K562 (cell line): ENCODE measurements around the gene DEF6. TPM values are rescaled to one million over a fixed set of nuclear protein-coding genes. Genes with fewer than 3 reads are reported as not detected.

ENCODE experiments used
- ARNT ChIP-seq, 2 experiments: fragments of 450-650 bp; IDR thresholded peaks; 2 replicates each; pipeline ENCODE4 v1.6.1; 2016; ENCODE audit warnings: mild to moderate bottlenecking in 1 of 2
- CHD4 ChIP-seq: fragments of 200-600 bp; sonication (generic); IDR thresholded peaks from 3 replicates; pipeline ENCODE4 v1.6.1; 2012; ENCODE audit warnings: low read depth, mild to moderate bottlenecking, mixed read lengths, low read length, inconsistent platforms; ENCODE audit not compliant: insufficient read depth, insufficient replicate concordance, poor library complexity, severe bottlenecking
- E4F1 ChIP-seq: fragments of 250-450 bp; sonication (Bioruptor Pico); IDR thresholded peaks from 2 replicates; pipeline ENCODE4 v1.5.0; 2021; ENCODE audit warnings: mild to moderate bottlenecking, borderline replicate concordance
- GTF3C2 ChIP-seq: IDR thresholded peaks from 3 replicates; pipeline ENCODE4 v1.6.1; 2011; ENCODE audit warnings: borderline replicate concordance, mild to moderate bottlenecking, moderate library complexity; ENCODE audit not compliant: insufficient read length; ENCODE audit errors: extremely low read depth
- IFI16 ChIP-seq: fragments of 250-450 bp; sonication (Bioruptor Pico); IDR thresholded peaks from 2 replicates; pipeline ENCODE4 v2.1.2; 2022; ENCODE audit warnings: mild to moderate bottlenecking, inconsistent platforms
- KHSRP ChIP-seq: fragments of 450-650 bp; IDR thresholded peaks from 2 replicates; pipeline ENCODE4 v1.6.1; 2017
- MTF1 ChIP-seq: fragments of 250-450 bp; sonication (Bioruptor Pico); IDR thresholded peaks from 2 replicates; pipeline ENCODE4 v1.9.0; 2021; ENCODE audit warnings: moderate library complexity, mild to moderate bottlenecking, inconsistent platforms, borderline replicate concordance
- NFXL1 ChIP-seq: fragments of 450-650 bp; formaldehyde crosslinking; IDR thresholded peaks from 2 replicates; pipeline ENCODE4 v1.4.0; 2021; ENCODE audit warnings: mild to moderate bottlenecking
- NR3C1 ChIP-seq: sonication (generic); formaldehyde crosslinking; IDR thresholded peaks from 2 replicates; pipeline ENCODE4 v1.8.1; 2022; ENCODE audit warnings: missing genetic modification reagents
- PCBP2 ChIP-seq: fragments of 200-400 bp; formaldehyde crosslinking; IDR thresholded peaks from 2 replicates; pipeline ENCODE4 v1.6.1; 2018; ENCODE audit warnings: low read length, low read depth, mild to moderate bottlenecking, moderate library complexity; ENCODE audit not compliant: poor library complexity, severe bottlenecking
- RBM15 ChIP-seq: fragments of 200-400 bp; formaldehyde crosslinking; IDR thresholded peaks from 2 replicates; pipeline ENCODE4 v1.6.1; 2018; ENCODE audit warnings: mild to moderate bottlenecking, low read length, moderate library complexity; ENCODE audit not compliant: insufficient read depth
- RBM39 ChIP-seq: fragments of 200-400 bp; formaldehyde crosslinking; optimal IDR thresholded peaks from 2 replicates; pipeline ENCODE3; 2018; ENCODE audit warnings: low read depth, low read length
- RFX1 ChIP-seq: fragments of 450-650 bp; IDR thresholded peaks from 2 replicates; pipeline ENCODE4 v1.6.1; 2016; ENCODE audit warnings: mild to moderate bottlenecking, moderate library complexity
- RFX5 ChIP-seq: IDR thresholded peaks from 2 replicates; pipeline ENCODE4 v1.6.1; 2011; ENCODE audit warnings: low read depth, mild to moderate bottlenecking, improper control_type of control experiment, low read length
- SIX5 ChIP-seq, 2 experiments: IDR thresholded peaks; 2 replicates each; pipeline ENCODE4 v1.6.1; 2011; ENCODE audit warnings: low read length in 2 of 2, borderline replicate concordance in 1 of 2, low read depth in 1 of 2, mild to moderate bottlenecking in 1 of 2, moderate library complexity in 1 of 2; ENCODE audit not compliant: insufficient read depth in 1 of 2
- SNIP1 ChIP-seq: fragments of 450-650 bp; IDR thresholded peaks from 2 replicates; pipeline ENCODE4 v1.7.1; 2017; ENCODE audit warnings: low read depth, mild to moderate bottlenecking
- U2AF1 ChIP-seq: fragments of 200-400 bp; formaldehyde crosslinking; optimal IDR thresholded peaks from 2 replicates; pipeline ENCODE3; 2017; ENCODE audit warnings: mild to moderate bottlenecking, low read depth, low read length, moderate library complexity
- ZNF121 ChIP-seq: sonication (generic); formaldehyde crosslinking; conservative IDR thresholded peaks from 2 replicates; pipeline ENCODE4 v1.8.0; 2022; ENCODE audit warnings: missing genetic modification reagents
- ZNF174 ChIP-seq: fragments of 250-450 bp; sonication (Bioruptor Pico); IDR thresholded peaks from 2 replicates; pipeline ENCODE4 v1.4.0; 2020; ENCODE audit warnings: mild to moderate bottlenecking
- ZNF212 ChIP-seq: fragments of 450-650 bp; formaldehyde crosslinking; IDR thresholded peaks from 2 replicates; pipeline ENCODE4 v1.4.0; 2020; ENCODE audit warnings: mild to moderate bottlenecking
- ZNF280A ChIP-seq: fragments of 450-650 bp; IDR thresholded peaks from 2 replicates; pipeline ENCODE4 v1.6.1; 2018; ENCODE audit warnings: mild to moderate bottlenecking, low read depth; ENCODE audit not compliant: partially characterized antibody
- ZZZ3 ChIP-seq: fragments of 450-650 bp; IDR thresholded peaks from 2 replicates; pipeline ENCODE4 v1.6.1; 2016; ENCODE audit warnings: antibody characterized with exemption, mild to moderate bottlenecking, moderate library complexity
- polyA plus RNA-seq, 8 experiments: library from polyadenylated mRNA; depleted of rRNA in 4 of 8; stranded (reverse) in 5 of 8; unstranded in 3 of 8; fragments of >200 nt; fragmentation: Nextera tagmentation in 2 of 8; fragmentation: Illumina TruSeq in 1 of 8; extraction: Ambion mirVana in 2 of 8; extraction: Trizol in 1 of 8; gene quantifications; 2 replicates each; pipeline versions ENCODE4 v1.2.1 to v1.2.3, GENCODE V29; 2011 to 2014; ENCODE audit warnings: inconsistent platforms in 1 of 8, missing spikeins in 1 of 8
- total RNA-seq, 7 experiments: library from RNA; depleted of rRNA in 6 of 7; stranded (reverse); fragments of >200 nt in 6 of 7; fragmentation: Illumina TruSeq in 2 of 7; extraction: Trizol in 2 of 7; gene quantifications; 2 replicates each; pipeline versions ENCODE4 v1.2.1 to v1.2.3, GENCODE V29; 2011 to 2021; ENCODE audit warnings: low replicate concordance in 1 of 7

Gene DEF6
- total and polyA plus RNA-seq, 9 of the 15 experiments (the other 6 are each of a cell fraction or from before 2014, with no cell fraction given): 1.3 to 44.6 (median 22.7) TPM

GRCh38 chr6:35297601-35298481, at the start of gene DEF6 (continued):
- peak; percentile 22 to 33; a peak in 2 of 4 replicates for TF ChIP-seq SIX5 (IDR thresholded peaks at IDR 0.05; ENCODE audit: borderline replicate concordance in 1 of 2, insufficient read depth in 1 of 2, low read depth in 1 of 2, low read length in 2 of 2)
- TF ChIP-seq IFI16 (CRISPR knock-in tag): no peak
- no peak for TF ChIP-seq NR3C1 (CRISPR knock-in tag)
- no peak for TF ChIP-seq ZNF212 (CRISPR knock-in tag)
- no peak for TF ChIP-seq MTF1
- no peak for TF ChIP-seq SNIP1
- no peak for TF ChIP-seq NFXL1 (CRISPR knock-in tag)
- TF ChIP-seq KHSRP: no peak
- TF ChIP-seq RBM39: no peak
- no peak for TF ChIP-seq GTF3C2
- TF ChIP-seq RFX1: no peak
- TF ChIP-seq PCBP2: no peak
- TF ChIP-seq ZNF280A: no peak
- TF ChIP-seq ZNF174 (CRISPR knock-in tag): no peak
- no peak for TF ChIP-seq RFX5
- no peak for TF ChIP-seq U2AF1
- TF ChIP-seq RBM15: no peak
- TF ChIP-seq ZZZ3: no peak; the same call in 1 of the 2 replicates
- no peak for TF ChIP-seq E4F1 (CRISPR knock-in tag)
- no peak for TF ChIP-seq ZNF121 (CRISPR knock-in tag)
- no peak for TF ChIP-seq ARNT (IDR thresholded peaks at IDR 0.05)
- TF ChIP-seq CHD4: no peak
